SIG-M5 treated with dmso at 0.1 percent for 504 hours (cell line): ENCODE results near the gene KIF4A.
A peak's percentile ranks its signal among the peaks of the same experiment; 100 is the strongest.
"Not testable (repeated sequence)": the region's sequence is repeated elsewhere in the genome, so short reads cannot be mapped to it uniquely, and the experiment has no call there.

ENCODE experiments used
- DNase-seq: peaks from one replicate; lab custom pipeline; 2025; ENCODE audit not compliant: unreplicated experiment; lab: John Stamatoyannopoulos, UW

Gene KIF4A

GRCh38 chrX:70386235-70386634 is 96.3 kb downstream of the KIF4A start:
- no peak for DNase-seq

DNA sequence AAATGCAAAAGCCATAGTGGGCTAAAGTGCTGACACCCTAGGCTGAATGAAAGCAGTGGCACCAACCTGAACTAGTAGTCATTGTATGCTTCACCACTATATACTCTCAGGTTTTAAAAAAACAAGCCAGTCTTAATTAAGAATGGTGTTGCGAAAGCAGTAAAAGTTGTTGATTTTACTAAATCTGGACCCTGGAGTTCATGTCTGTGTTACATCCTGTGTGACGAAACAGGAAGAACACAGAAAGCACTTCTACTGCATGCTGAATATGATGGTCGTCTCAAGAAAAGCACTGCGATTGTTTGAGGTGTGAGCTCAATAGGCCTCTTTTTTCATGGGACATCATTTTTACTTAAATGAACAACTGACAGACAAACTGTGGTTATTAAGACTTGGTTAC is 109.0 kb downstream of the KIF4A start:
- peak; percentile 77 for DNase-seq

GRCh38 chrX:70400181-70400580 is 110.3 kb downstream of the KIF4A start:
- not testable (repeated sequence) for DNase-seq

GRCh38 chrX:70402721-70403120 is 112.8 kb downstream of the KIF4A start:
- DNase-seq, result no peak

- DNase-seq, result no peak
These were observed 115.1 kb downstream of the KIF4A start for GRCh38 chrX:70405003-70405402.

DNA sequence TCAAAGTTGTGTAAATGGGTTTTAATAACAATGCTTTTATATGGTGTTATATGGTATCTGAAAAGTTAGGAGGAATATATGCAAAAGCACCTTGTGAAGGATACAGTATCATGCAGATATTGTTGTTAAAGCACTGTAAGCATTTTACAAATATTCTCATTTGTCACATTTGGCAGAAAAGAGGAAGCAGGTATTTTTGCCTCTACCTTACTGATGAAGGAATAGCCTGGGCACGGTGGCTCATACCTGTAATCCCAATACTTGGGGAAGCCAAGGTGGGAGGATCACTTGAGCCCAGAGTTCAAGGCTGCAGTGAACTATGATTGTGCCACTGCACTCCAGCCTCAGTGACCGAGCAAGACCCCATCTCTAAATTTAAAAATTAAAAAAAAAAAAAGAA is 121.0 kb downstream of the KIF4A start:
- DNase-seq, result no peak

GRCh38 chrX:70411475-70411874 is 121.6 kb downstream of the KIF4A start:
- DNase-seq, result no peak

DNA sequence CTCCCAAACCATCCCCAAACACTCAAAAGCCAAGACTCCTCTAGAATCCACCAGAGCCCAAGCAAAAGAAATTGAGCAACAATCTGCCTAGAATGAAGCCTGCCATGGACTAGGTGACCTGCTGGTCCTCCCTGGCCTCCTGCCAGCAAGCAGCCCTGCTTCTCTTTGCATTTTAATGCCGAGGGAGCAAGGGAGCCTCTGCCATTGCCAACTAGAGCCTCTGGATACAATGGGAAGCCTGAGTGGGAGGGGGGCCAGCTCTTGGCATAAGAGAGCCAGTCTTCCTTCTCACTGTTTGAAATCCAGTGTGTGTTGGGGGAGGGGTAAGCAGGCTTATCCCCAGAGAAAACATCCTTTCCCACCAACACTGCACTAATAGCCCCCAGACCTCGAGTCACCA is 131.7 kb downstream of the KIF4A start:
- no peak for DNase-seq

DNA sequence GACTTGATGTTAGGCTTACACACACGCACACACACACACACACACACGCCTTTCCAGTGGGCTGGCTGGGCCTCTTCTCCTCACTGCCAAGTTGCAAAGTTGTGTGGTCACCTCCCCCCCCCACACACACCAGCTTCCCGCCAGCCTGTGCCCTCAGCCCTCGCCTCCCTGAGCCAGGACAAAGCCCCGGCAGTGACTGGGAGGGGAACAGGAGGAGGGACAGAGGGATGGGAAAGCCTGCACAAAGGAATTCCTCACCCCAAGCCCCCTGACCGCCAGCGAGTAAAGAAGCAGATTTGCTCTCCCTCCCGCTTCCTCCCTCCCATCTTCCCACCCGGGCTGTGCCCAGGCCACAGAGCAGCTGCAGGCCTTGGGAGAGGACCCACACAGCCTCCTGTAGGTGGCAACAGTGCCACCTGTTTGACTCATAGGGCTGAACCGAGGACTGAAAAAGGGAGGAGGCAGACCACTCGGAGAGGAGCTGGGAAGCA is 133.0 kb downstream of the KIF4A start, which contains the start of gene GDPD2:
GDPD2 (plus strand) TSS at position 464 of the 491 bp plus-strand sequence. CDS start 1,671 bp downstream, outside the sequence.
- no peak for DNase-seq

DNA sequence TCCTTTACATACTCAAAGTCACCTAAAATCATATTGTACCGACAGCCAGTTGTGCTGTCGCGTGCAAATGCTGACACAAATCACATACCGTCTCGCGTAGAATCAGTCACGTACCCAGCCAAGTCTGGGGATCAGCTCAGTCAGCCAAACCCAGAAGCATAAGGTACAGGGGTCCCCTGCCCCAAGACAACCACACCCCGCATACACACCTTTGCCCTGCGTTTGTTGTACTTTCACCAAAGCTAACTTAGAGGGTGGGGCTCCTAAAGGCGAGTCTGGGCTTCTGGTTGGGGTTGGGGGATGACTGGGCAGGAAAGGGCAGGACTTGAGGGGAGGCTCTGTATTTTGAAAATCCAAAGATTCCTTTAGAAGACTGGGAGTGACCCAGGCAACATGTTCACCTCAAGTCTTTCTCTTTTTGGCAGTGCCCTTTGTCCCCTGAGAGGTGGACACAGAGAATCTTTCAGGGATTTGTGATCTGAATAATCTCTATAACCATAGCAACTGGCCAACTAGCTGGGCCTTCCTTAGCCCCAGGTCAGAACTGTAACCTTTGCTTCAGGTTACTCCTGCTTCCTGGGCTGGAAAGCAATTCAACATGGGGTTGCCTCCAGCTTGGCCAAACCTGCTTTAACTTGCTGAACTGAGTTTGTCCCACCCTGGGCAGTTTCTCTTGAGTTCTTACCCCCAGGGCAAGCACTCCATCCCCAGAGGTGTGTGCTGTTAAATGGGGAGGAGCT is 134.2 kb downstream of the KIF4A start:
- DNase-seq, result no peak

DNA sequence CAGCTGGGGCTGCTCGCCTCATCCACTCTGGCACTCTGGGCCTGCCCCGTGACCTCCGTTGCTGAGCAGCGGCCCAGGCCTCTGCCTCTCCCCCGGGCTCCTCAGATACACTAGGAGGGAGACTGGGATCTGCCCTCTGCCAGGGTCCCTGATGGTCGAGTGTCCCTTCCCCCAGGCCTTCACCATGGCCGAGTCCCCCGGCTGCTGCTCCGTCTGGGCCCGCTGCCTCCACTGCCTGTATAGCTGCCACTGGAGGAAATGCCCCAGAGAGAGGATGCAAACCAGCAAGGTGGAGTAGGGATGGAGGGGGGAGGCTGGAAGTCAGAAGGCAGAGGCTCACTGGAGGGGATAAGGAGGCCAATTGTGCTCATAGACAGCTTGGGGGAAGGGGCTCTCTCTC is 134.9 kb downstream of the KIF4A start:
- no peak for DNase-seq

- DNase-seq, result no peak
These were observed 136.7 kb downstream of the KIF4A start for GRCh38 chrX:70426286-70427278.

GRCh38 chrX:70427365-70427764 is 137.5 kb downstream of the KIF4A start:
- DNase-seq, result no peak

GRCh38 chrX:70429759-70430158 is 139.9 kb downstream of the KIF4A start:
- no peak for DNase-seq

- DNase-seq, result peak; percentile 34
These were observed 143.3 kb downstream of the KIF4A start for GRCh38 chrX:70432936-70433847.

DNA sequence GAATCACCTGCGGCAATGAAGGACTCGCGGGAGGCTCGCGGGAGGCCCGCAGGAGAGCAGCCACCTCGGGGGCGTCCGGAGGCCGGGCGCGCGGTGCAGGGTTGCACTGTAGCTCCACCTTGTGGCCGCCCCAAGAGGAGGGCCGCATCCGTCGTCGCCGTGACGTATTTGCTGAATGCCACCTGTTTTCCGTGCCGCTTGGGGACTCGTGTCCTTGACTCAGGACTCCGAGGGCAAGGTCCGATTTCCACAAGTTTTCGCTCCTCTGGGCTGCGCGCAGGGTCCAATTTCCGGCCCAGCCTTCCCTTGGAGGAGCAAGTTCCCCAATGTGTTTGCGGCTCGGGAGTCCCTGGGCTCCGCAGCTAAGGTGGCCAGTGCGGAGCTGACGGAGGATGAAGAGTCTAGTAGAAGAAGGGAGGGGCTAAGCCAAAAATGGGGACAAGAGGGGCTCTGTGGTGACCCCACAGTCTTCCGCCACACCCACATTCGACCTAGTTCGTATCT is 144.0 kb downstream of the KIF4A start:
- DNase-seq, result peak; percentile 41

DNA sequence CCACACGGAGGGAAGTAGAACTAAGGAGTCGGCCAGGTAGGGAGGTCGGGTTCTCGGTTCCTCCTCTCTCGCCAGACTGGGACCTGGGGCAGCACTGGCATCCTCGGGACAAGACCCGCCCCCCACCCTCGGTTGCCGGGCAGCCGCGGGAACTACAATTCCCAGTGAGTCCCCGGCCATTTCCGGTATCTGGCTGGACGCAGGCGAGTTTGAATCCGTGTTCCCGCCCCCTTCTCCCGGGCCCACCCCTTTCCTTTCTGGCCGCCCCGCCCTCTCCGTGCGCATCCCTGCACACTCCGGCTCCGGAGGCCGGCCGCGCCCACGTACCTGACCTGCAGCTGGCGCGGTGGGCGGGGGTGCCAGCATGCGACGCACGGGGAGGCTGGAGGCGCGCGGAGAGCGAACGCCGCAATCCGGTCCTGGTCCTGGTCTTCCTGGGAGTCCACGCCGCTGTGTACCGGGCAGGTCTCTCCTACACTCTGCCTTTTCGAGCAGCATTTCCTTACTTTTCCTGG is 144.5 kb downstream of the KIF4A start:
- peak; percentile 65 for DNase-seq

- no peak for DNase-seq
These were observed 145.1 kb downstream of the KIF4A start for GRCh38 chrX:70434914-70435586.

- DNase-seq, result no peak
These were observed 146.4 kb downstream of the KIF4A start for GRCh38 chrX:70436343-70436742.

DNA sequence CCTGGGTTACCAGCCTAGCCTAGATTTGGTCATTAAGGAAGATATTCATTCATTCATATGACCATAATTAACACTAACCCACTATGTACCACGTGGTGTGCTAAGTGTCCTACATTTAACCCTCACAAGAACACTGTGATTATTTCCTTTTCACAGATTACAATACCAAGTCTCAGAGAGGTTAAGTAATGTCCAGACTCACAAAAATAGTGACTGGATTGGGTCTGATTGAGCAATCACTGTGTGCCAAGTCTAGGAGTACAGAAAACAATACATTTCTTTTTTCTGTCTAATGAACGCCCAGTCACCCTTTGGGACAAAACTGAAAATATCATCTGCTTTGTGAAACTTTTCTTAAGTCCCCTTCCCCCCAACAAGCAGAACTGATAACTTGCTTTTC is 147.1 kb downstream of the KIF4A start:
- DNase-seq, result peak; percentile 36
